ENCODE results near the gene PCDHGA8. TPM values are rescaled to one million over a fixed set of nuclear protein-coding genes. Genes with fewer than 3 reads are reported as not detected.
"Not testable (repeated sequence)": the region's sequence is repeated elsewhere in the genome, so short reads cannot be mapped to it uniquely, and the experiment has no call there.

Gene PCDHGA8
- total RNA-seq, 4 donors from 2014 or later = 0.59 to 9.0 (median 5.1) TPM

- H3K36me3 ChIP-seq = no peaks in the 10 kb centered on the region
- H3K27me3 ChIP-seq = no peaks in the 10 kb centered on the region
- peaks cover 3 to 44% of the 10 kb centered on the region in 2 donors for H3K9me3 ChIP-seq
- H3K4me3 ChIP-seq = no peak overlapping the region
- no peaks in the 10 kb centered on the region for H3K4me1 ChIP-seq
- DNase-seq = no peak
- intact Hi-C loops (cut with DNase I; ENCODE audit: low total_unique reads) = no loop called here
- TF ChIP-seq POLR2A (IDR thresholded peaks at IDR 0.05) = no peak
- no peak overlapping the region for H3K27ac ChIP-seq
Measured at GRCh38 chr5:141345327-141345726, 47.1 kb upstream of the PCDHGA8 start.

- H3K36me3 ChIP-seq; H3K27me3 ChIP-seq; H3K4me1 ChIP-seq; H3K4me3 ChIP-seq; intact Hi-C loops (cut with DNase I; ENCODE audit: low total_unique reads); DNase-seq; H3K27ac ChIP-seq: not testable (repeated sequence)
- peaks cover 3 to 47% of the 10 kb centered on the region in 2 donors for H3K9me3 ChIP-seq
Measured at GRCh38 chr5:141346017-141346416, 46.4 kb upstream of the PCDHGA8 start.

- no peak within 1 kb of the TSS for H3K4me3 ChIP-seq
- H3K27ac ChIP-seq = no peak within 1 kb of the TSS
- intact Hi-C loops (cut with DNase I; ENCODE audit: low total_unique reads) = no loop called here
- peaks cover 0 to 53% of the 10 kb centered on the region in 2 donors for H3K9me3 ChIP-seq
- no peak for DNase-seq
- no peaks in the 10 kb centered on the region for H3K36me3 ChIP-seq
- no peaks in the 10 kb centered on the region for H3K4me1 ChIP-seq
- no peaks in the 10 kb centered on the region for H3K27me3 ChIP-seq
- no peak for TF ChIP-seq POLR2A (IDR thresholded peaks at IDR 0.05)
- no peak for TF ChIP-seq CTCF (IDR thresholded peaks at IDR 0.05)
Measured at GRCh38 chr5:141349917-141350619, 42.4 kb upstream of the PCDHGA8 start, which contains the start of gene PCDHGB1. PCDHGB1 (plus strand) TSS chr5:141350099; CDS start chr5:141350261, 162 bp downstream.

GRCh38 chr5:141351591-141351990 lies 40.8 kb upstream of the PCDHGA8 start:
- Histone ChIP-seq H3K9me3 (peaks cover 0 to 60% of the 10 kb centered on the region in 2 donors), H3K36me3 (no peaks in the 10 kb centered on the region), H3K4me1 (no peaks in the 10 kb centered on the region), H3K27ac (no peak overlapping the region), H3K27me3 (no peaks in the 10 kb centered on the region), H3K4me3 (no peak overlapping the region)
- DNase-seq = no peak
- intact Hi-C loops (cut with DNase I; ENCODE audit: low total_unique reads) = no loop called here
- no peak for TF ChIP-seq POLR2A (IDR thresholded peaks at IDR 0.05)
- no peak for TF ChIP-seq CTCF (IDR thresholded peaks at IDR 0.05)

- Histone ChIP-seq H3K36me3 (no peaks in the 10 kb centered on the region), H3K9me3 (peaks cover 0 to 74% of the 10 kb centered on the region in 2 donors), H3K27me3 (no peaks in the 10 kb centered on the region), H3K27ac (no peak within 1 kb of the TSS), H3K4me1 (no peaks in the 10 kb centered on the region), H3K4me3 (peak within 1 kb of the TSS in 1 of 2 donors; percentile 13)
- TF ChIP-seq POLR2A (IDR thresholded peaks at IDR 0.05) = no peak
- no peak for TF ChIP-seq CTCF (IDR thresholded peaks at IDR 0.05)
- DNase-seq = no peak
- intact Hi-C loops (cut with DNase I; ENCODE audit: low total_unique reads) = no loop called here
Measured at GRCh38 chr5:141354900-141355469, 37.4 kb upstream of the PCDHGA8 start, which contains the start of gene PCDHGA4. PCDHGA4 (plus strand) TSS chr5:141355021; CDS start chr5:141355108, 87 bp downstream.

- Histone ChIP-seq H3K27ac (no peak overlapping the region), H3K4me1 (no peaks in the 10 kb centered on the region), H3K4me3 (no peak overlapping the region), H3K27me3 (no peaks in the 10 kb centered on the region), H3K36me3 (no peaks in the 10 kb centered on the region), H3K9me3 (peaks cover 0 to 80% of the 10 kb centered on the region in 2 donors)
- intact Hi-C loops (cut with DNase I; ENCODE audit: low total_unique reads) = no loop called here
- TF ChIP-seq POLR2A (IDR thresholded peaks at IDR 0.05) (no peak), CTCF (IDR thresholded peaks at IDR 0.05) (no peak)
- no peak for DNase-seq
Measured at GRCh38 chr5:141355641-141356040, 36.8 kb upstream of the PCDHGA8 start.

Measured in uterus (tissue), 4 donors.